Limb (tissue), 2 donors: ENCODE results near the gene TMEM18.
A peak's percentile ranks its signal among the peaks of the same experiment; 100 is the strongest.
"Not testable (repeated sequence)": the region's sequence is repeated elsewhere in the genome, so short reads cannot be mapped to it uniquely, and the experiment has no call there.

Experiments used
- DNase-seq, 2 donors: peaks; one replicate each; pipeline ENCODE4 v3.0.0-alpha.2; 2016; ENCODE audit errors: extremely low spot score in 2 of 2

The TMEM18 gene

DNA sequence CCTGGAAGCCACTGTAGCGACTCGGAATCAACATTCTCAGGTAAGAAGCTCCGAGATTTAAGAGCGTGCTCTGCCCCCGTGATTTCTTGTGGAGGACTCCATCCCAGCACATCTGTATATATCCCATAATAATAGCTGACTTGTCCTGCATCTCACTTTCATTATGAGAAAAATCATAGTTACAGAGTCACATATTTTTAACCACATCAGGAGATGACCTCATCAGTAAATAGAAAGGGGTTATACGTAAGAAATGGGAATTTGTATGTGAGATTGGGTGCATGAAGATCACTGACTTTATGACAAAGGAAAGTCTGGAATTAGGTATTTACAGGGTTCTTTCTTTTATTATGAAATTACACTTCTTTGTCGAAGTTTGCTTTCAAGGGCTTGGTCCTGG lies 16.4 kb upstream of the TMEM18 start:
- no peak for DNase-seq

DNA sequence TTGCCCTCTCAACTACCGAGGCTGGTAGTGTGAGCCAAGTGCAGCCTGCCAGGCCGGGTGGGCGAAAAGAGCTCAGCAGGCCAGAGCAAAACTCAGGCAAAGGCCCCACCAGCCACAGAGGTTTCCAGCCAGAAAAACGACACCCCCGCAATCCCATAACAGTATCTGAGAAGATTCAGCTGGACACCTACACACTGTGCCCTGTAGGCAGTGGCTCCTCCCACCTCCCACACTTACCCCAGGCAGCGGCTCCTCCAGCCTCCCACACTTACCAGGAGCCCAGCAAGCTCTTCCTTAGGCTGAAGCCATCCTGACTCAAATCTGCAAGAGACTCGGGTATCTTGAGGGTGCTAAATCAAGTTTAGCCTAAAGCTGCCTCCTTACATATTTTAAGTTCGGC lies 15.6 kb upstream of the TMEM18 start:
- DNase-seq = no peak

DNA sequence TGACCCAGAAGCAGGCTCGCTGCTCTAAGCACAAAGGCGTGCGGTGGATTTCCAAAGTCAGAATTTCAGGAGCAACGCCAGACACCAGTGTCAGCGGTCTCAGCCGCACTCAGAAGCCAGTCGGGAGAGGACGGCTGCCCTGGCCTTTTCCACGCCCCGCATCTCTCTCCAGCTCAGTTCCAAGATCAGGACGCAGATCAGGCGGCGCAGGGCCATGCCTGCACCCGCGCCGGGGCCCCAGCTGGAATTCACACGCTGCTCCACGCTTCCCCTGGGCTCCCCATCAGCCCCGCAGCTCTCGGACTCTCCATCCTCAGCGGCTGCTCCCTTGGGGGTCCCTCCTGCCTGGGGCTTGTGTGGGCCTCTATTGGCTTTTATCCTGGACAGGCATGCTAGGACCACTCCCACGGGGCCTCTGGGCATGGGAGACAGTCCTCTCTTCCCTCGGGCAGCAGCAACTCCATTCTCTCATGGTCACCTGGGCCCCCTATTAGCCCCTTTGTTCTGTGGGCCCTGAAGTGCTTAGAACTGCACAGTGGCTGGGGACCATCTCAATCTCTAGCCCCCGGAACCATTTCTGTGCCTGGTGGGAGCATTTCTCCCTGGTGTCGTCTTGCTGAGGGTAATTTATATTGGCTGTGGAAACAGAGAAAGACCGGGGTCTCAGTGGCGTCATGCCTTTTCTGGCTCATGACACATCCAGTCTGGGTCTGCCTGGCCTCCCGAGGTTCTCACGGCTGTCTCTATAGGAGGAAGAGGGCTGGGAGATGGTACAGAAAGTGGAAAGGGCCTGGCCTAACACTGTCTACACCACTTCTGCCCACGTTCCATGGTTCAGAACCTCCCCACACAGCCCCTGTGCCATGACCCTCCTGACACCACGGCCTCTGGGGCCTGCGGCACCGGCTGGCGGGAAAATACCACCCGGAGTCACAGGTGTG lies 14.9 kb upstream of the TMEM18 start:
- no peak for DNase-seq

DNA sequence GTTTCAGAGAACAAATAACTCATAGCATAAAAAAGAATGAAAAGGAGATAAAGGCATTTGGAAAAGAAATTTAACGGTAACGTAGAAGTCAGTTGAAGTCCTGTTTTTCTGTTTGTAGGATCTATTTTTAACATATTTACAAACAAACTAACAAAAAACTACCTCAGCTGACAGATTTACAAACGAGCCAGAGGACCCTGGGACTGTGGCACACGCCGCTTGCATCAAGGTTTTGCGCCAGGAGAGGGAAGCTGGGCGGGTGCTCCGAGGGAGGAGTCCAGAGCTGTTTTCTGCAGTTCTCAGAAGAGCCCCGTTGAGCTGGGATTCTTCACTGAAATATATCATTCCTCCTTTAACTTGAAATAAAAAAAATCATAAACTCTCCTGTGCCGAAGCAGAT lies 13.6 kb upstream of the TMEM18 start:
- no peak for DNase-seq

DNA sequence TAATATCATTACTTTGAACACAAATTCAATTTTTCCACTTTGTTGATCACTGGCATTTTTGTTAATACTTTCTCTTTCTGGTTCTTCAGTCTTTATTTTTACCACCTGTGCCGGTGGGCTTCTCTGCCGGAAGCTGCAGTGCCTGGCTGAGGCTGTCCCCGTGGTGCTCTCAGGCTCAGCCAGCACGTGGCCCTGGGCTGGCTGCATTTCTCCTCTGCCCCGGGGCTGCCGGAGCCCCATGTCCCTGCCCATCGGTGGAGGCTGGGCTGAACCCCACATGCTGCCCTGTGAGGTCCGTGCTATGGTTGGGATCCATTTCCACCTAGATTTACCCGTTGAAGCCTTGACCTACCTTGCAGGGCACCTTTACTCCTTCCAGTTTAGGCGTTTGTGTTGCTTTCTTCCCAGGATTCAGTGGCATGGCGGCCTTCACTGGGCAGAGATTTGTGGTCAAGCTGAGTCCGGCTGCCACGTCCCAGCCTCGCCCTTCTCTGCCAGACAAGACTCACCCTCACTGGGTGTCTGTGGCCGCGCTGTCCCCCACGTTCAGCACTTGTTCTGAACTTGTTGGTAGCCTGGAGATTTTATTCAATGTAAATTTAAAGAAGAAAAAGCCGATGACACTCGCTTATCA lies 12.8 kb upstream of the TMEM18 start:
- no peak for DNase-seq

DNA sequence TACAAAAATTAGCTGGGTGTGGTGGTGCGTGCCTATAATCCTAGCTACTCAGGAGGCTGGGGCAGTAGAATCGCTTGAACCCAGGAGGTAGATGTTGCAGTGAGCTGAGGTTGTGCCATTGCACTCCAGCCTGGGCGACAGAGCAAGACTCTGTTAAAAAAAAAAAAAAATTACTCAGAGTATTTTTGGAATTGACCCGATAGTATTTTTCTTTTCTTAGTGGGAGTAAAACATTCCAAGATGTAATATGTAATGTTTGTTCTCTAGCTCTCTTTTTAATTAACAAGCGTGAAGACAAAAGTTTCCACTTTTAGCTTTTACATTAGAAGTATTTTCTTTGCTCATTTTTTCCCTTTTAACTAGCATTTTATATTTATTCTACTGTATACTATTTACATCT lies 12.0 kb upstream of the TMEM18 start:
- DNase-seq = no peak

DNA sequence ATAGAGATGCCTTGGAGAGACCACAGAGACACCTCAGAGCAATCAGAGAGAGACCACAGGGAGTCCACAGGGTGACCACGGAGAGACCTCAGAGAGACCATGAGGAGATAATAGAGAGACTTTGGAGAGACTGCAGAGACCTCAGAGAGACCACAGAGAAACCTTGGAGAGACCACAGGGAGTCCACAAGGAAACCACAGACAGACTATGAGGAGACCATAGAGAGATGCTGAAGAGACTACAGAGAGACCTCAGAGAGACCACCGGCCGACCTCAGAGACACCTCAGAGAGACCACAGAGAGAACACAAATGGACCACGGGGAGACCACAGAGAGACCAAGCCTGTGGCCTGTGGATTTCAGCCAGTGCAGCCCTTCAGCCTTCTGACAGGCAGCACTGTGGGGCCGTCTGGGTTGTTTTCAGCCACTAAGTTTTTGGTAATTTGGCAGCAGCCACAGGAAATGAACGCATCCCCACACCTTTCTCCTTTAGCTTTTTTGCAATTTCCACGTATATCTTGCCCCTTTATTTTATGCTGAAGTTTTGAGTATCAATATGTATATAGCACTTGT lies 11.4 kb upstream of the TMEM18 start:
- DNase-seq = no peak

DNA sequence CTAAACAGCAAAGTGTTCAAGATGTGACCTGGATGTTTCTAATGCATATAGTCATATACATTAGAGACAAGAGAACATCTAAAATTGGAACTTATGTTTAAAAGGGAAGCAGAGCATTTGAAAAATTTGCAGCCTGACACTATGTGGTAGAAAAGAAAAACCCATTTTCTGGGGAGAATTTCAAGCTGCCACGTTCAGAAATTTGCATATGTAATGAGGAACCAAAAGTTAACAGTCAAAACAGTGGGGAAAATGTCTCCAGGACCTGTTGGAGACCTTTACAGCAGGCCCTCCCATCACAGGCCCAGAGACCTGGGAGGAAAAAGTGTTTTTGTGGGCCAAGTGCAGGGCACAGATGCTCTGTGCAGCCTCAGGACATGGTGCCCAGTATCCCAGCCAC lies 8.2 kb upstream of the TMEM18 start:
- no peak for DNase-seq

DNA sequence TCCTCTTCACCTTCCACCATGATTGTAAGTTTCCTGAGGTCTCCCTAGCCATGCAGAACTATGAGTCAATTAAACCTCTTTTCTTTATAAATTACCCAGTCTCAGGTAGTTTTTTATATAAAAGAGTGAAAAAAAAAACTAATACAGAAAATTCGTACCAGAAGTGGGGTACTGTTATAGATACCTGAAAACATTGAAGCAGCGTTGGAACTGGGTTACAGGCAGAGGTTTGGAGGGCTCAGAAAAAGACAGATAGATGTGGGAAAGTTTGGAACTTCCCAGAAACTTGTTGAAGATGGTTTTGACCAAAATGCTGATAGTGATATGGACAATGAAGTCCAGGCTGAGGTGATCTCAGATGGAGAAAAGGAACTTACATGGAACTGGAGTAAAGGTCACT lies 7.7 kb upstream of the TMEM18 start:
- DNase-seq = not testable (repeated sequence)

DNA sequence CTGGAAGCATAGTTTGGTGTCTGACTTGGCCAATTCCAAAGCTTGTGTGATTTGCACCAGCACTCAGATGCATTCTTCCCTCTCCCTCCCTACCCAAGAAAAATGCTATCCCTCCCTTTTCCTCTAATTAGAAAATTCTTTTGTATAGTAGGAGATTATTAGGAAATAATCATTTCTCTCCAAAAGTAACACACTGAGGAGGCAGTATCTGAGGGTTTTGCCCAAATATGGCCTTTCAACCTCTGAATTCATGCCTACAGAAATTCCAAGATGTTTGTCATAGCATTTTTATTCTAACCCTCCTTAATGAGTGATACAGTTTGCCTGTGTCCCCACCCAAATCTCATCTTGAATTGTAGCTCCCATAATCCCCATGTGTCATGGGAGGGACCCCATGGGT lies 5.0 kb upstream of the TMEM18 start:
- DNase-seq = no peak

DNA sequence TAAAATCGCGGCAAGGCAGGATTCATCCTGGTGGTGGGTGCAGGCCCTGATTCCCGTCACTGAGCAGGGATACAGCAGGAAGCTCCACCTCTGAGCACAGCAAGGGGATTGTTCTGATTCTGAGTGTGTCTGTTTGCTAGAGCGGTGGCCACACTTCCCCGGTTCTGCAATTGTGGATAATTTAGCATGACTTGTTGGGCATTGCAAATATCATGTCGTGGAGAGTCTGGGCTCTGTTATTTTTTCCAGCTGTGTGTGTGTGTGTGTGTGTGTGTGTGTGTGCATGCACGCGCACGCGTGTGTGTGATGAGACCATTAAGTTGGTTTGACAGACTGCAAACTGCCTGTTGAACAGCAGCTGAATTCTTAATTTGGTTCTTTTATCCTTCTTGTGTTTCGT lies 4.1 kb upstream of the TMEM18 start:
- no peak for DNase-seq

DNA sequence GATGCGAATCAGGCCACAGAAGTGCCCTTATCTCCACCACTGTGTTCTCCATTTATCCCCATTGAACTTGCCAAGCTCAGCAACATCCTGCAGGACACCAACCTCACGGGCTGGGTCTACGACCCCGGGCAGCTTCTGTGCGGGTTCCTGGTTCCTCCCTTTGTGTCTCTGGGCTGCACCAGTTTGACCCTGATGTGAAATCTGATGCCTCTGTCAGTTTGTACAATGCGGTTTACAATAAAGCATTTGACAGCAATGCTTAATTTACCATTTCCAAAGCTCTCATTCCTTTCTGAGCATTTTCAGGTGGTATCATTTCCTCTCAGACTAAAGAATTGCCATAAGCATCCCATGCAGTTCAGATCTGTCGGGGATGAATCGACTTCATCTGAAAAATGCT lies 3.3 kb upstream of the TMEM18 start:
- no peak for DNase-seq

DNA sequence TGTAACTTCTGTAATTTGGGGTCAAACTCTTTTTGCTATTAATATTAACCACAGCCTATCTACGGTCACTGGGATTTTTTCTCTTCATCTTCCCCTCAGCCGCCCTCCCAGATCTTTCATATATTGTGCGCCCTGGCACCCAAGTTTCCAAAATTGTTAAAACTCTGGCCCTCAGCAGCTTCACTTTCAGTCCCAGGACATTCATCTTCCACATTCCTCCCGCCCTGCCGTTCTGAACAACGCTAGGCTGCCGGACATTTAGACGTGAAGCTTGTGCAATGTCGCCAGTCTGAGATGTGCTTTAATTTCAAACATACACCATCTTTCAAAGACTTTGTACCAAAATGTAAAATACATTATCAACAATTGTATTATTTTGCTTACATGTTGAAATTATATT lies 1.8 kb upstream of the TMEM18 start:
- DNase-seq = no peak

DNA sequence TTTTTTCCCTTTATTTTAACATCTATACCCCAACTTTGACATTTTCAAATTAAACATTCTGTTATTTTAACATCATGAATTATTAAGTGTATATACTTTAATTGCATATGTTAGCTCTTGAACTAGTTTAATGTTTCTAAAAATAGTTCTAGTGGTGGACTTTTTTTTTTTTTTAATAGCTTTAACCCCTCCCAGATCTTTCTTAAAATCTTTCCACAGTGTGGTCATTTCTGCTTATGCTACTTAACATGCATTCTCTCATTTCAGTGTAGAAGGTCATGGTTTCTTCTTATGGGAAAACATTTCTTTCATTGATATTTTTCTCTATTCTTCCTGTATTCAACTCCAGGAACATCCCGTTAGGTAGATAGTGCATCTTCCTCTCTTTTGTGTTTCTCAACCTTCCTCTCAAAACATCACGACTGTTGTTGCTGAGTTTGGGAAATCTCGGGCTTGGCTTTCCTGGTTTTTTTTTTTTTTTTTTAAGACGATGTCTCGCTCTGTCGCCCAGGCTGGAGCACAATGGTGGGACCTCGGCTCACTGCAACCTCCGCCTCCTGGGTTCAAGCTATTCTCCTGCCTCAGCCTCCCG lies 849 bp upstream of the TMEM18 start:
- peak in 1 of 2 donors; percentile 31 for DNase-seq

DNA sequence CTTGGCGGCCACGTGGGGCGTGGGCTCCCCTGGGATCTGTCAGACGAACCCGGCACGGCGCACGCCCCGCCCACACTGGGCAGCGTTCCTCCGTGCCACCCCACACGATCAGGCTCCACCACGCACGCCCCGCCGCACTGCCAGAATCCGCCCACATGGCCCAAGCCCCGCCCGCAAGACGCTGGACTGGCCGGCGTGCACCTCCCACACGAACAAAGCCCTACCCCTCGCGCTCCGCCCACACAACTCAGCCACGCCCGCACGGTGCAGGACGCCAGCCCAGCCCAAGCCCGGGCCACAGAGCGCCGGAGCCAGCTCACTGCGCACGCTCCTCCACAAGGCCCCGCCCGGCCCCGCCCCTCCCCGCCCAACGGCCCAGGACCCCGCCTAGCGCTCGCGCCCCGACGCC lies 555 bp downstream of the TMEM18 start:
- peak; percentile 99 to 100 for DNase-seq

DNA sequence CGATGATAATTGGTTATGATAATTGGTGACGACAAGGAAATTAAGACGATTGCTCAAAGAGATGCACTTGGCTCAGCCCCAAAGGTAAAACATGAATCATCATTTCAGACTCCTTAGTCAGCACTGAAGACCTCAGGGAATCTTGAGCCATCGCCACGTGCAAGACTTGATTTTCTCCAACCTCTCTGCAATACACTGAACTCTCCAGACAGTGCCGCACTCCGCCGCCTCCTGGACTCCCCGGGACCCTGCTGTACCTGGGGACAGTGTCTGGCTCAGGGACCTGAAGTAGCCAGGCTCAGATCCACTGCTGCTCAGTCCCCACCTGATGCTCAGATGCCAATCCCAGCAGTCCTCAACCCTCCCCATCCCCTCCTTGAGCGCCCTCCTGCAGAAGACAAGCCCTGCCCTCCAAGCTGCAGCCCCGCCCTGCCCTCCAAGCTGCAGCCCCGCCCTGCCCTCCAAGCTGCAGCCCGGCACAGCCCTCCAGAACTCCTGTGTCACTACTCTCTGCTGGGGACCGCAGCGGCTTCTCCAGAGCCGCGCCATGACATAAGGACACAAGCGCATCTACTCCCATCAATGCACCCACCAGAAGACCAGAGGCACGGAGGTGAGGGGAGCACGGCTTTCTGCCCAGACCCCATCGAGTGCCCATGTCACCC lies 1.1 kb downstream of the TMEM18 start:
- peak; percentile 28 to 71 for DNase-seq

DNA sequence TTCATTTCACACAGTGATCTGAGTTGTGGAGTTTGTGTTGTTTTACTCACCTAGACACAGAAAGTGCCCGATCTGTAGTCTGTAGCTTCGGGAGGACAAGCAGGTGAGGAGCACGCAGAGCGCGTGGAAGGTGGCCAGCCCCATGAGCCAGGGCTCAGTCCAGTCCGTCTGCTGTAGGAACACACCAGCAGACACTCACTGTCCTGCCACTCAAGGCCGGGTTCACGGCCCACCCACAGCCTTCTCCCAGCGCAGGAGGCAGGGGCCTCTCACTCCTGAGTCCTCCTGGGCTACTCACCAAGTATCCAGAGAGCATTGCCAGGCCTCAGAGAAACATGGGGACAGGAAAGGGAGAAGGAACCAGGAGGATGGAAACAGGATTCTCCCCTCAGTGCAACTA lies 1.7 kb downstream of the TMEM18 start:
- no peak for DNase-seq

DNA sequence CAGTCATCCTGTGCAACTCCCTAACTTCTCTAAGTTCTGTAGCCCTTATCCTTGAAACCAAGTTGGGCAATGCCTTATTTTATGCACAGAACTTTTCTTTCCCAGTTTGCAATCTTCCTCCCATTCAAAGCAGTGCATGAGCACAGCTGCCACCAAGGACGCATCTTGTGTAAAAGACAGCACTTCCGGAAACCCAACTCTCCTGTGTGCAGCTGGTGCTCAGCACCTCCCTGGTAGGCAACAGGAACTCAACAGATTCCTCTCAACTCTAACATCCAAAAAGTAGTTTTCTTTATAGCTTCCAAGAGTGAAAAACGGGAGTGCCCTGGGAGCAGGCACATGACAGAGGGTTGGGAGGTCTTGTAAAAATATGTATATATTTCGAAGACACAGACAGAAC lies 2.2 kb downstream of the TMEM18 start:
- DNase-seq = no peak

DNA sequence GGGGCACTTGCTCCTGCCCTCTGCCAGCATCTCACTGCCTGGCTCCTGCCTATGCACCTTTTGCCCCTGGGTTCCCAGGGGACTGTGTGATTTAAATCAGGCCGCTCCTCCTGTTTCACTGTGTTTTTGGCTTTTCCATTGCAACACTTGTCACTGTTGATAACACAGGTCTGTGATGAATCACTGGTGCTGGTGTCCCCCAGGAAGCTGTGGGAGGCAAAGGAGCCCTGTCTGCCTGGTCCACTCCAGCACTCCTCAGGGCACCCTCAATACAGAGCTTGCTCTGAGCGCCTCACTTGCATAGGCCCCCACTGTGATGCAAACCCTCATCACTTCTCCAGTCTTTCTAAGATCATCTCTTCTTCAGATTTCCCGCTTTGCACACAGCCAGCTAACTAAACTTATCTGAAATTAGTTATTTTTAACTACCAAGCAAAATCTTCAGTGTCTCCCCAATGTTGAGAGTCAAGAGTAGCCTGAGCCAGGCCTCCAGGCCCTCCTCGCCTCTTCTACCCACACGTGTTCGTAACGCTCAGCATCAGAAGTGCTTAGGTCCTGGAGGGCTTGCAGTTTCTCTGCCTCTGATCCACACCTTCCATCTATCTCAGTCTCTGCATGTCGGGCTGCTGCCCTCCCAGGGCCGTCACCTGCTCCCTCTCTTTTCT lies 2.8 kb downstream of the TMEM18 start:
- DNase-seq = no peak

DNA sequence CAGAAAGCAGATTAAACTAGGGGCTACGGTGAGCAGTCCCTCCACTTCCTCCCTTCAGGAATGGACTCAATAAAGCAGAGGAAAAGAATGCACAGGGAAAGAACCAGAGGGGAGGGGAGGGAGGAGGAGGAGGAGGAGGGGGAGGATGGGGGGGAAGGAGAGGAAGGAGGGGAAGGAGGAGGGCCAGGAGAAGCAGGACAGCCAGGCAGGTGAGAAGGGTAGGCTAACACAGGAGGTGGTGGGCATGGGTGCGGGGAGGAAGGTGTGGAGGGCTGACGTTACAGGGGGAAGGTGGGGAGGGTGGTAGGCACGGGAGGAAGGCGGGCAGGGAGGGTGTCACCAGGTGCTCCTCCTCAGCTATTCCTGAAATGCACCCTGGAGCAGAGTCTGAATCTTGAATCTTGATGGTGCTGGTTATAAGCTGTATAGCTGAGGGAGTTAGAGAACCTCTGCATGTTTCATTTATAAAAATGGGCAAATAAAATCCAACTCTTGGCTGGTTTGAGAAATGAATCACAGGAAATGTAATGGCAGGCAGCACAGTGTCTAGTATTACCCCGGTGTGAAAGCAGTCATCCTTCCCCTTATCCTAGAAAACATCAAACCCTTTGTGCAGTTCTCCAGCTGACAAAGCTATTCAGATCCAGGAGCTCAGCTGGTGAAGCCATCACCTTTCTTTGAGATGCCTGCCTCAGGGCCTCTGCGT lies 3.4 kb downstream of the TMEM18 start:
- no peak for DNase-seq

DNA sequence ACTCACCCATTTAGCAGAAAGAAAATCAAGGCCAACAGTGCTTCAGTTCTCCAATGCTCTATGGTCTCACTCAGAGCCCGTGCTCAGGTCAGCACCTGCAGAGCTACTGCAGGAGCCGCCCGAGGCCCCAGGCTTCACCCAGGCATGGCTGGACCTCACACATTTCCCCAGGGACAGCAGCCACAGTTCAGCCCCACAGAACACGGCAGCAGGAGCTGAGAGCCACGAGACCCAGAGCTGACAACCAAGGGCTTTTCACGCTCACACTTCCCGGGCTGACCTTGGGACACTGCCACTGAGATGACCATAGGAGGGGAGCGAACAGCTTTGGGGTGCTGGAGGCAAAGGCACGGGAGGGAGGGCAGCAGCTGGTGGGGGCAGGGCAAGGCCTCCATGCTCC lies 4.2 kb downstream of the TMEM18 start:
- no peak for DNase-seq
